SK-MEL-5 (cell line): ENCODE measurements around the gene ATF5. TPM values are rescaled to one million over a fixed set of nuclear protein-coding genes. Genes with fewer than 3 reads are reported as not detected.

Source experiments
- DNase-seq: peaks from one replicate; pipeline ENCODE4 v3.0.0-alpha.2; 2016; ENCODE audit warnings: low read depth, low spot score
- in situ Hi-C: cut with HindIII; loops from 2 replicates; pipeline ENCODE4 v1.10.0; 2016; ENCODE audit warnings: low sequenced_read_pairs, high pct_unique_total_duplicates, low pct_unique_long_range_greater_than_20kb
- polyA plus RNA-seq, 2 experiments: library from polyadenylated mRNA; depleted of rRNA; stranded (reverse); fragments of >200 nt; gene quantifications; 2 replicates each; pipeline ENCODE4 v1.2.3, GENCODE V29; 2015
- total RNA-seq: library from RNA; depleted of rRNA; stranded (reverse); fragments of >200 nt; shearing (Covaris generic); gene quantifications from 2 replicates; pipeline ENCODE4 v1.2.3, GENCODE V29; 2014; rRNA removed

Gene ATF5, protein sequence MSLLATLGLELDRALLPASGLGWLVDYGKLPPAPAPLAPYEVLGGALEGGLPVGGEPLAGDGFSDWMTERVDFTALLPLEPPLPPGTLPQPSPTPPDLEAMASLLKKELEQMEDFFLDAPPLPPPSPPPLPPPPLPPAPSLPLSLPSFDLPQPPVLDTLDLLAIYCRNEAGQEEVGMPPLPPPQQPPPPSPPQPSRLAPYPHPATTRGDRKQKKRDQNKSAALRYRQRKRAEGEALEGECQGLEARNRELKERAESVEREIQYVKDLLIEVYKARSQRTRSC
- 4.0 and 4.7 TPM in 2 replicates for total RNA-seq
- polyA plus RNA-seq (2015; cell fraction: cytosol; rRNA removed): 10.9 and 13.7 TPM in 2 replicates
- polyA plus RNA-seq (2015; cell fraction: nucleus; rRNA removed): 10.1 and 11.7 TPM in 2 replicates

DNA sequence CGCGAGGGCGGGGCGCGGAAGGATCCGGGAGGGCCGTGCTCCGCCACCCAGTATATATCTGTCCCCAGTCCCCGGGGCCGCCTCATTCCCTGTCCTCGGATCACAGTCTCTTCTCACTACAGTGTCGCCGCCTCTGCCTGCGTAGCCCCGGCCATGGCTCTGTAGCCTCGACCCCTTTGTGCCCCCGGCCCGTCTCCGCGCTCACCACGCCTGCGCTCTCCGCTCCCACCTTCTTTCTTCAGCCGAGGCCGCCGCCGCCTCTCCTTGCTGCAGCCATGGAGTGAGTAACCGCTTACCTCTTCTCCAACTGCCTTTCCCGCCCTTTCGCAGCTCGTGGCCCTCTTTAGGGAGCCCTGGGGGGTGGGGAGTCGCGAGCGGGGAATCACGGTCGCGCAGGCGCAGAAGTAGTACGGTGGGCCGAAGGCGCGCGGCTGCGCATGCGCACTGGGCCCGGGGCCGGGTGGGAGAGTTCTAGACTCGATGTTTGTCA lies at the start of gene ATF5, which contains the start of gene NUP62:
ATF5 (plus strand) TSS at position 85 of the 490 bp plus-strand sequence. CDS start 1,646 bp downstream, outside the sequence.
NUP62 (minus strand) TSS at position 384 of the 490 bp plus-strand sequence. CDS start 19,697 bp downstream, outside the sequence.
- in situ Hi-C loops: no loop called here
- peak; percentile 84 for DNase-seq

DNA sequence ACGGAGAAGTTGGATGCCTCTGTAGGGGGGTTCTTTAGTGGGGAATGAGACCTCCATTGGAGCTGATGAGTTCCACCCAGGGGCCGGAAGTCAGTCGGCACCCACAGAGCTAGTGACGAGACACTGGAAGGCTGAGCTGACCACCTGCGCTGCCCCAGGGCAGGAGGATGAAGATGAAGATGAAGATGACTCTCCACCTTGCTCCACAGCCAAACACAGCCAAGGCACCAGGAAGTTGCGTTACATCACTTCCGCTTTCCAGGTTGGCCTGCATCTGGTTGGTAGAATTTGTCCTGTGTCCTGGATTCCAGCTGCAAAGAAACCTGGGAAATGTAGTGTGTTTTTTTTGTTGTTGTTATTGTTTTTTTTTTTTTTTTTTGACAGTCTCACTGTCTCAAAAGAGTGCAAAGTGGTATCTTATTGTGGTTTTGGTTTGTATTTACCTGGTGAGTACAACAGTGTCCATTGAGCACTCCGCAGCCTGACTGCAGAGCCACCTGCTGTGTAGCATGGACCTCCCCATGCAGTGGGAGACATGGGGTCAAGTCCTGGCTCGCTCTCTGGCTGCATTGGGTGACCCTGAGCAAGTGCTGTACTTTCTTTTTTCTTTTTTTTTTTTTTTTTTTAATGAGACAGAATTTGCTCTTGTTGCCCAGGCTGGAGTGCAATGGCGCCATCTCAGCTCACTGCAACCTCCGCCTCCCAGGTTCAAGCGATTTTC lies 49.6 kb upstream of the ATF5 start:
- in situ Hi-C loops: no loop called here
- DNase-seq: peak; percentile 52

DNA sequence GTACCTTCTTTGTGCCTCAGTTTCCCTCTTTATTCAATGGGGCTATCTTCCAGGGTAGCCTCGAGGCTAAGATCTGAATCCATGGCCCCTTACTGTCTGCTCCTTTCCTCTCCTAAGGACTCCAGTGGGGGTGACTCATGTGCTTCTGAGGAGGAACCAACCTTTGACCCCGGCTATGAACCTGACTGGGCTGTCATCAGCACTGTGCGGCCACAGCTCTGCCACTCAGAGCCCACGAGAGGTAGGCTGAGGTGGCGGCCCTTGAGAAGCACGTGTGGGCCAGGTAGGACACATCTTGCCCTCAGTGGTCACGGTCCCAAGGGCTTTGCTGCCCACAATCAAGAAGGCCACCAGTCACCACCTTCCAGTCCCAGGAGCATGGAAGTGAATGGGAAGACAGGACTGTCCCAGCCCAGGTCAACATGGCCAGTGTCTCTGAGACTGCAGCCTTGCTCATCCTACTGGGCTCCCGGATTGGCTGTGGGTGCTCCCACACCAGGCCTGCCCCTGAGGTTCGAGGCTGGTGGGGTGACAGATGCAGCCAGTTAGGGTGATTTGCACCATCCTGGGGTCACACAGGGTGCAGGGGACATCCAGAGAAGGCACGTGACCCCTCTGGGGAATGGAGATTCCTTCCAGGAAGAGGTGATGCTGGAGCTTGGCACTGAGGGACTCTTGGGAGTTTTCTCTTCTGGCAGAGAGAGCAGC lies 48.7 kb upstream of the ATF5 start:
- DNase-seq: no peak
- in situ Hi-C loops: no loop called here

DNA sequence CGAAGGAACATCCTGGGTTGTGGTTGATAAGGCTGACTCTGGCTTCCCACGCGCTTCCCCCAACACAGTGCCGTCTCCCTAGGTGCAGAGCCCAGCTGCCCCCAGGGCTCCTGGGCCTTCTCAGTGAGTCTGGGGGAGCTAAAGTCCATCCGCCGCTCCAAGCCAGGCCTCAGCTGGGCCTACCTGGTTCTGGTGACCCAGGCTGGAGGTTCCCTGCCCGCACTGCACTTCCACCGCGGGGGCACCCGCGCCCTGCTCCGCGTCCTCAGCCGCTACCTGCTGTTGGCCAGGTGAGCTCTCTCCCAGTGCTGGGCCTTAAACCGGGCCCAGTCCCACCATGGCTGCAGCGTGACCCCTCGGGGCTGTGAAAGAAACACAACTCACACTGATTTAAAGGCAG lies 47.8 kb upstream of the ATF5 start:
- DNase-seq: no peak
- in situ Hi-C loops: no loop called here

DNA sequence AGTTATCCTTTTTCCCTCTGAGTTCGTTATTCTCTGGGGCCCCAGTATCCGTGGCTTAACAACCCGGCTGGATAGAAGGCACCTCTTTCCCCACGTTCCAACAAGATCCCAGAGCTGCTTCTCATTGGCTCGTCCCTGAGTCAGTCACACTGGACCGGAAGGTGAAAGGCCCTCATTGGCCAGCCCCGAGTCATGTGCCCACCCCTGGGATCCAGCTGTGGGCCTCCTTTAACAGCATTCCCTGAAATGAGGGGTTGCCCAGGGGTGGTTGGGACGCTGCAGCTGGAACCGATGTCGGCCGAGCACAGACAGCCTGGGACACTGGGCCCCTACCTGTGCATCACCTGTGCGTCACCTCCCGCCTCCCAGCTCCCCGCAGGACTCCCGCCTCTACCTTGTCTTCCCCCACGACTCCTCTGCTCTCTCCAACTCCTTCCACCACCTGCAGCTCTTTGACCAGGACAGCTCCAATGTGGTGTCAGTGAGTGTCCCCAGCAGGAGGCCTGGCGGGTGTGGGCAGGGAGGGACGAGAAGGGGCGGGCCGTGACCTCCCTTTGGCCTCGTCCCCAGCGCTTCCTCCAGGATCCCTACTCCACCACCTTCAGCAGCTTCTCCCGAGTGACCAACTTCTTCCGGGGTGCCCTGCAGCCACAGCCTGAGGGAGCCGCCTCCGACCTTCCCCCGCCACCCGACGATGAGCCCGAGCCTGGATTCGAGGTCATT lies 47.2 kb upstream of the ATF5 start:
- in situ Hi-C loops: no loop called here
- peak; percentile 33 for DNase-seq

DNA sequence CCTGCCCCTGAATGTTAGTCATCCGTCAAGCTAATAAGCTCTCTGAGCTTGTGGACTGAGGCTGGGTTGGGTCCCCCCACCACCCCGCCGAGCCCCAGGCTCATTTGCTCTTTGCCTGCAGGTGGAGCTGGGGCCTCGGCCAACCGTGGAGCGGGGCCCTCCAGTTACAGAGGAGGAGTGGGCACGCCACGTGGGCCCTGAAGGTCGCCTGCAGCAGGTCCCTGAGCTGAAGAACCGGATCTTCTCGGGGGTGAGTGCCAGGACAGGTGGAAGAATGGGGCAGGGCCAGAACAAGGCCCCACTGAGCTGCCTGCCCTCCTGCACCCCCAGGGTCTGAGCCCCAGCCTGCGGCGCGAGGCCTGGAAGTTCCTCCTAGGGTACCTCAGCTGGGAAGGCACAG lies 46.4 kb upstream of the ATF5 start:
- DNase-seq: no peak
- in situ Hi-C loops: no loop called here

DNA sequence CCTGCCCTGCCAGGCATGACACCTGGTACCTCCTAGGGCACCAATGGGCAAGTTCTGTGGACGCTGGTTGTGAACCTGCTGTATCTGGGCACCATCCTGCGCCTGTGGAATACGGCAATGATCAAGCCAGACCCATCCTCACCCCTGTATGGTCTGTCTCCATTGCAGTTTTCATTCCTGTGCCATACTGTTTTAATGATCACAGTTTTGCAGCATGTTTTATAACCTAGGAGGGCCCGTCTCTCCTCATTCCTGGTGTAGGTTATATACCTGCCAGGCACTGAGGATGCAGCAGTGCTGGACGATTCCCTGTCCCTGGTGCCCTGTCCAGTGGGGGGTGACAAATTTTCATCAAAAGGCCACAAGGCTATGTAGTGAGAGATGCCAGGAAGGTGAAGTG lies 45.9 kb upstream of the ATF5 start:
- in situ Hi-C loops: no loop called here
- no peak for DNase-seq

DNA sequence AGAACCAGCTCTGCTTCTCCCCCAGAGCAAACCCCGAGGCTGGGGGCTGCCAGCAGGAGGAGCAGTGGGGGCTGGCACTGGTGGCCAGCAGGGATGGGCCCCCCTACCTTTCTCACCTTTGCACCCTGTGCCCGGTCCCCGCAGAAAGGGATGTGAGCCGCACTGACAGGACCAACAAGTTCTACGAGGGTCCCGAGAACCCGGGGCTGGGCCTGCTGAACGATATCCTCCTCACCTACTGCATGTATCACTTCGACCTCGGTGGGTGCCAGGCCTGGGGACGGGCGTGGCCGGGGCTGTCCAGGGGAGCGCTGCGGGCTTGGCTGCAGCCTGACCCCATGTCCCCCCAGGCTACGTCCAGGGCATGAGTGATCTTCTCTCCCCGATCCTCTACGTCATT lies 44.9 kb upstream of the ATF5 start:
- in situ Hi-C loops: no loop called here
- no peak for DNase-seq

DNA sequence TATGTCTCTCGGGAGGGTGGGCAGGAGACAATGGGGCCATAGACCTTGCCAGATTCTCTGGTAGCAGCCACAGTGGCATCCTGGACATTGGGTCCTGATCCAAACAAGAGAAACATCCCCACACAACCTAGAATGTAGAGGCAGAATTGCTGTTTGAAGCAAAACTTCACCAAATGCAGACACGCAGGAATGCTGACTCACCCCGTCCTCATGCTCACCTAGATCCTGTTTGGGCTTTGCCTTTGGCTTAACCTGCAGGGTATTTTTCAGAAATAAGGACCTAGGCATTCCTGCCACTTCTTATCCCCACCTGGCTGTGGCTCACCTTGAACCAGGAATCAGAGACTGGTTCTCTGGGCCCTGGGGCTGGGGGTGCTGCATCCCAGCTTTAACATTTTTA lies 44.2 kb upstream of the ATF5 start:
- in situ Hi-C loops: no loop called here
- DNase-seq: no peak

DNA sequence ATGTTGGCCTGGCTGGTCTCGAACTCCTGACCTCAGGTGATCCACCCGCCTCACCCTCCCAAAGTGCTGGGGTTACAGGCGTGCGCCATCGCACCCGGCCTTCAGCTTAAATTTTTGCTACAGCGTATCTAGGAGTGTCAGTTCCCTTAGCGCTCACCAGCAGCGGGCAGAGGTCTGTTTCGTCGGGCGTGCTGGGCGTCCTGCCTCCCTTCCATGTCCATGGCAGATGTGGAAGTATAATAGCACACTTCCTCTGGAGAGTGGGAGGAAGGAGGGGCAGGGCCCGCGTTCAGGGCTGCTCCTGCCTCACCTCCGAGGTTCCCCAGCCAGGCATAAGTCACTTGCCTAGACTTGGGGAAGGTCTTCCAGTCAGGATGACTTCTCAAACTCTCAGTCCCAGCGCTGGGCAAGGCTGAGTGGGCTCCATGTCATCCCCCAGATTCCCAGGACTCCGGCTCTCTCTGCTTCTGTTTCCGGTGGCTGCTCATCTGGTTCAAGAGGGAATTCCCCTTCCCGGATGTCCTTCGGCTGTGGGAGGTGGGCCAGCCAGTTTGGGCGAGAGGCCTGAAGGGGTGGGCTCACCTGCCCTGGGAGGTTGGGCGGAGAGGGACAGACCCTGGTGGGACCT lies 41.9 kb upstream of the ATF5 start:
- in situ Hi-C loops: no loop called here
- no peak for DNase-seq

DNA sequence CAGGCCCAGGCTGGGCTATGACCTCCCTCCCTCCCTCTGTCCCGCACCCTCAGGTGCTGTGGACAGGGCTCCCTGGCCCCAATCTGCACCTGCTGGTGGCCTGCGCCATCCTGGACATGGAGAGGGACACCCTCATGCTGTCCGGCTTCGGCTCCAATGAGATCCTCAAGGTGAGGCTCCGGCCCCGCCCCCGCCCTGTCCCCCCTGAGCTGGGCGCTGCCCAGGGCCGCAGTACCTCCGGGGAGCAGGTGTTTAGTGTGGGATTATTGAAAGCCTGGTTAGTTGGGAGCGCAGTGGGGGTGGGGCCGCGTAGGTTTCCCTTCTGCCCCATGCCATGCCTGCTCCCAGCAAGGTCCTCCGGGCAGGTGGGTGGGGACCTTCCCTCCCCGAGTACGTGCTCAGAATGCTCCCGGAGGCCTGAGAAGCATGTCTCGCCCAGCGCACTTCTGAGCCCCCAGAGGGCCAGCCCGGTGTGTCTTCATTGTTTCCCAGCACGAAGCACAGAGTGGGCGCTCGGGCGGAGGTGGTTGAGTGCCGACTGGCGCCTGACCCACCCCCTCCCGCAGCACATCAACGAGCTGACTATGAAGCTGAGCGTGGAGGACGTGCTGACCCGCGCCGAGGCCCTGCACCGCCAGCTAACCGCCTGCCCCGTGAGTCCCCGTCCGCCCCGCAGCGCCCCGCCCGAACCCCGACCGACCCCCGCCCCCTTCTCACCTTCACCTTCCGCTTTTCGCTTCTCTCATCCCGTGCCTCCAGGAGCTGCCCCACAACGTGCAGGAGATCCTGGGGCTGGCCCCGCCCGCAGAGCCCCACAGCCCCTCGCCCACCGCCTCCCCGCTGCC lies 41.1 kb upstream of the ATF5 start:
- DNase-seq: no peak
- in situ Hi-C loops: no loop called here

DNA sequence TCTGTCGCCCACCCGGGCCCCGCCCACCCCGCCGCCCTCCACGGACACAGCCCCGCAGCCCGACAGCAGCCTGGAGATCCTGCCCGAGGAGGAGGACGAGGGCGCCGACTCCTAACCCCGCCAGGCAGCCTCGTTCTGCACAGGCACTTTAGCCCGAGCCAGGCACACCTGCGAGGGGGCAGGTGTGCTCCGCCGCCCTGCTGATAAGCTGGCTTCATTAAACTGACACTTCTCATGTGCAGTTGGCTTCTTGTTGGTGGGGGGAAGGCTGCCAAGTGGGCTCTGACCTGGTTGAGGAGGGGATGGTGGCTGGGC lies 40.5 kb upstream of the ATF5 start:
- in situ Hi-C loops: no loop called here
- DNase-seq: no peak

DNA sequence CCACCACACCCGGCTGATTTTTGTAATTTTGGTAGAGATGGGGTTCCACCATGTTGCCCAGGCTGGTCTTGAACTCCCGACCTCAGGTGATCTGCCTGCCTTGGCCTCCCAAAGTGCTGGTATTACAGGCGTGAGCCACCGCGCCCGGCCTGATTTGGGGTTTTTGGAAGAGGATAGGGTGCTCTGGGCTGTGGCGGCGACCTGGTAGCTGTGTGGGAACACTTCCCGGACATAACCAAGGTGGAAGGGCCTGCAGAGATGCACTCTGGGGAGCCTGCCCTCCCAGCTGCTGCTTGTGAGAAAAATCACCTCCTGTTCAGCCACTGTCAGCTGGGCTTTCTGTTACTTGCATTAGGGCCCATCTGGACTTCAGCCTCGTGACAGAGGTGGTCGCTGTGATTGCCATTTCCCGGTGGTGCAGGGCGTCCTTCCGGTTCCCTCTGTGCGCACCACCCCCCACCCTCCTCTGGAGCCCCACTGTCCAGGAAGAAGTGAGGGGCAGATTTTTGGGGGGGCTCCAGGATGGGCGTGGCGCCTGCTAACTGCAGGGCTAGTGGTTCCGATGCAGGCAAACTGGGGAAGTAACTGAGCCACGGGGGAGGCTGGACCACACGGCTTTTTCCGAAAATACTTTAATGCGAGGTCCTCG lies 39.8 kb upstream of the ATF5 start:
- DNase-seq: no peak
- in situ Hi-C loops: no loop called here

DNA sequence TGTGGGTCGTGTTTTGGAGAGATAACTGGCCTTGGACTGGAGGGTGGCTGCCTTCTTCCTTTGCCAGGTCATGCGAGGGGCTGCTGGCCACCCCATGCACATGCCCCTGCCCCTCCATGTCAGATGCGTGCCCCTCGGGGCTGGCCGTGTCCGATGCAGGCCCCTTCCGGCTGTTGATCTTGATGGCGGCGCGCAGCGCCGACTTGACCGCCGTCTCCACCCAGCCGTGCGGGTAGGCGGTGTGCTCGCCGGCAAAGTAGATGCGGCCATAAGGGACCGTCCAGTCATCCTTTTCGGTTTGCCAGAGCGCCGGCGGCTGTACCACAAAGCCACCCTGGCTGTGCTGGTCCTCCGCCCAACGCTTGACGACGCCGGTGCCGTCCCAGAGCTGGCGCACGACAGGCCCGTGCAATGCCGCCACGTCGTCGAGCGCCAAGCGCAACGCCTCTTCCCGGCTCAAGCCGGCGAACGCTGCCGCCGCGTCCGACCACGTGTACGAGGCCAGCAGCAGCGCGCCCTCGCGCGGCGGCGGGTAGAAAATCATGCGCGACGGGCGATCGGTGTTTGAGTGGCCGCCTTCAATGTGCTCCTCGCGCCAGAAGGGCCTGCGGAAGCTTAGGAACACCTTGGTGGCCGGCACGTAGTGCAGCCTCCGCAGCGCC lies 39.2 kb upstream of the ATF5 start:
- DNase-seq: peak; percentile 60
- in situ Hi-C loops: no loop called here
